GM04504 (cell line): ENCODE data around the gene TTC23L.
"Not testable (repeated sequence)": the region's sequence is repeated elsewhere in the genome, so short reads cannot be mapped to it uniquely, and the experiment has no call there.

Experiments
- DNase-seq: peaks from one replicate; pipeline ENCODE4 v3.0.0-alpha.2; 2012; ENCODE audit warnings: low read depth

TTC23L gene

DNA sequence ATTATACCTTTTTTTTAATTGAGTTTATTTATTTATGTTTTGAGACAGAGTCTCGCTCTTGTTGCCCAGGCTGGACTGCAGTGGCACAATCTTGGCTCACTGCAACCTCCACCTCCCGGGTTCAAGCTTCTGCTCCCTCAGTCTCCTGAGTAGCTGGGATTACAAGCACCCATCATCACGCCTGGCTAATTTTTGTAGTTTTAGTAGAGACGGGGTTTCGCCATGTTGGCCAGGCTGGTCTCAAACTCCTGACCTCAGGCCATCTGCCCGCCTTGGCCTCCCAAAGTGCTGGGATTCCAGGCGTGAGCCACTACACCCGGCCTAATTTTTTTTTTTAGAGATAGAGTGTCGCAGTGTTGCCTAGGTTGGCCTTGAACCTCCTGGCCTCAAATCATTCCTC lies 84.3 kb downstream of the TTC23L start:
- not testable (repeated sequence) for DNase-seq

DNA sequence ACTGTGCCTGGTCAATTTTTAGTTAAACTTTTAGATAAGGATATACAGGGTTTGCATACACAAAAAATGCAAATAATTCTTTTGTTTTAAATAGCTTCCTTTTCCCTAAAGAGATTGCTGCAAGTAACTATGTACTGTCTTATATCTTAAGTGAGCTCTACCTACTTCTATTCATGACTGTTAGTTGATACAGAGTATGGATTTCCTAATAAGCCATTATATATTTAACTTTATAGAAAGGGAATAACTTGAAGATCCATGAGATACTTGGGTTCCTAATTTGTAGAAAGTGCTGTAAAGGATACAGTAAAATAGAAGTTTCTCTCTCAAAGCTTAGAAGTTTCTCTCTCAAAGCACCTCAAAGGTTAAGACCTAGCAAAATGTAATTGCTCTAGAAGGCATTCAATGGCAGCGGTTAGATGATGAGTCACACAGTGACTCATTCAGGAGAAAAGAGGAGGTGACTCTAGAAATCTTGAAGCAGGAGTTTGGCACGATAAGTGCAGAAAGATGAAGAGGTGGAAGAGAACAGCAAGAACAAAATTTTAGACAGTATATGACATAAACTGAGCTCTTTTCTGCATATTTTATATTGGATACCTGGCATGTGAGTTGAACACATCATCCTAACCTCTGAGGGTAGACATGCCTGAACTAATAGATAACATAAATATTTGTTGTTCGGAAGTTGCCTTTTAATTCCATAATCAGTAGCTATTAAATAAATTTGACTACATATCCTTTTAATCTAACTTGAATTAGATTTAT lies 84.9 kb downstream of the TTC23L start:
- DNase-seq = peak; percentile 66

DNA sequence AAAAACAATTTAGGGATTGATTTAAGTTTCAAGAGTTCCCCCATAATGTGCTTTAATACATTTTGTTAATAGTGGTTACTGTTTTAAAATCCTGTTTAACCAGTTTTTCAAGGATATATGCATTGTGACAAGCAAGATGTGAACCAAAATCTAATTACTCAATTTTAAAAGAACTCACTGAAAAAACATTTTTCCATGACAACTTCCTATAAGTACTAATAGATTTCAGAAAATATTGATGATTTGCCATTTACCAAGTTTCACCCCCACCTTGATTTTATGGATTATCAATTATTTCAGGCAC lies 85.5 kb downstream of the TTC23L start:
- DNase-seq = no peak

DNA sequence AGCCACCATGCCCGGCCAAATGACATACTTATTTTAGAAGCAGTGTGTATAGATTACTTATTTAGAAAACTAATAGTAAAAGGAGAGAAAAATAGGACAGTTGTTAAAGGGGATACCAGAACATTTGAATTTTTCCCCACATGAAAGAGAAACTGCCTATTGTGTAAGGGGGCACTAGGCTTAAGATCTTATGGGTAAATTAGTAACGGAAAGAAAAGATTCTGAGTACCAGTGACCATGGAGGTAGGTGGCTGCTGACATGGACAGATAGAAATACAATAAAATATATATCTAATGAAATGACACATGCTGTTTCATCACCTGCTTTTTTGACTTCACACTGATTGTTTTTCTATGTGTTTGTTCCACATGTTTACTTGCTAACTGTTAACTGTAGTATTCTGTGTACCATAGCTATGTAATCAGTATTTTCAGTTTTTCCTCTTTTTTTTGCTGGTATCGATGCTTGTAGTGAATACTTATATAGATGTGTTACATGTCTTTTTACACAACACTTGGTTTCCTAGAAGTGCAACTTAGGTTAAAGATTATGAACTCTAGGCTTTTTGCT lies 87.4 kb downstream of the TTC23L start:
- no peak for DNase-seq

DNA sequence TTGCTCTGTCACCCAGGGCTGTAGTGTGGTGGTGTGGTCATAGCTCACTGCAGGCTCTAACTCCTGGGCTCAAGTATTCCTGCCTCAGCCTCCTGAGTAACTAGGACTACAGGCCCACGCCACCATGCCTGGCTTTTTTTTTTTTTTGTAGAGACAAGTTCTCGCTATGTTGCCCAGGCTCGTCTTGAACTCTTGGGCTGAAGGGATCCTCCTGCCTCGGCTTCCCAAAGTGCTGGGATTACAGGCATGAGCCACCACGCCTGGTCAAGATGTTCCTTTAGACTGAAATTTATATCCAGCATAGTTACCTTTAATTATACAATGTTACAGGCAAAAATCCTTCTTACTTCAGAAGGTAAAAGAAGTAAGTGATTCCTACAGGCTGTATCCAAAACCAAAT lies 88.8 kb downstream of the TTC23L start:
- DNase-seq = no peak

DNA sequence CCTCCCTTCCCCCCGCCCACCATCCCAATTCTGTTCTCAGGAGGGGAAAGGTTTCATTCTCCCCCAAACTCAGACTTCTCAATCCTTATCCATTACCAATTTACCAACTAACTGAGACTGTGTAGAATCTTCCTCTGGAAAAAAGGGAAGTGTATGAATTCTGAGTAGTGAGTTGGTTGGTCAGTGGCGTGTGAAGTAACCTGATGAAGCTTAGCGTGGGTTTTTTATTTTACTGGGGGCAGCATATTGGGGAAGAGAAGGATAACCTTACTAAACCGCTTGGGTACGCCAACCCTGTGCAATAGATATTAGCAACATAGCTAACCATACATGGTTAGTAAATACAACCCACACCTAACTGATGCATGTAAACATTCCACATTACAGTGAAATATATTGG lies 89.3 kb downstream of the TTC23L start:
- DNase-seq = no peak

DNA sequence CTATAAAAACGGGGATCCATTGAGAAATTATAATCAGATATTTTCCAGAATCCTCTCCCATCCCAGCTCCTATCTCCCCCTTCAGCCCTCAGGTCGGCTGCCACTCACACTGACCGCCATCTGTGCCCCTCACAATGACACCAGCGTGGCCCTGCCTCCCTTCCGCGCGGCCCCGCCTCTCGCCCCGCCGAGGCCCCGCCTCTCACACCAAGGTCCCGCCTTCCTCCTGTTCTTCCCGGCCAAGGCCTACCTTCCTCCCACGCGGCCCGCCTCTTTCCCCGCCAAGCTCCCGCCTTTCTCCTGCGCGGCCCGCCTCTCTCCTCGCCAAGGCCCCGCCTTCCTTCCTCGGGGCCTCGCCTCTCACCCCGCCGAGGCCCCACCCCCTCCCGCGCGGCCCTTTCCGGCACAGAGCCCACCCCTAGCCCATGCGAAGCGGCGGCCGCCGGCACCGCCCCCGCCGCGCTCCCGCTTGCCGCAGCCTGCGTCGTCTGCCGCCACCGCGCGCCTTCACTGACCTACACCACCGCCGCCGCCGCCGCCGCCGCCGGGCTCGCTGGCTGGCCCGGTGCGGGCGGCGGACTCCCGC lies 90.3 kb downstream of the TTC23L start, which contains the start of gene DNAJC21:
Gene DNAJC21, plus strand, starts transcription at position 426 of the 586 bp plus-strand sequence. CDS start 261 bp downstream, outside the sequence.
- peak; percentile 93 for DNase-seq

DNA sequence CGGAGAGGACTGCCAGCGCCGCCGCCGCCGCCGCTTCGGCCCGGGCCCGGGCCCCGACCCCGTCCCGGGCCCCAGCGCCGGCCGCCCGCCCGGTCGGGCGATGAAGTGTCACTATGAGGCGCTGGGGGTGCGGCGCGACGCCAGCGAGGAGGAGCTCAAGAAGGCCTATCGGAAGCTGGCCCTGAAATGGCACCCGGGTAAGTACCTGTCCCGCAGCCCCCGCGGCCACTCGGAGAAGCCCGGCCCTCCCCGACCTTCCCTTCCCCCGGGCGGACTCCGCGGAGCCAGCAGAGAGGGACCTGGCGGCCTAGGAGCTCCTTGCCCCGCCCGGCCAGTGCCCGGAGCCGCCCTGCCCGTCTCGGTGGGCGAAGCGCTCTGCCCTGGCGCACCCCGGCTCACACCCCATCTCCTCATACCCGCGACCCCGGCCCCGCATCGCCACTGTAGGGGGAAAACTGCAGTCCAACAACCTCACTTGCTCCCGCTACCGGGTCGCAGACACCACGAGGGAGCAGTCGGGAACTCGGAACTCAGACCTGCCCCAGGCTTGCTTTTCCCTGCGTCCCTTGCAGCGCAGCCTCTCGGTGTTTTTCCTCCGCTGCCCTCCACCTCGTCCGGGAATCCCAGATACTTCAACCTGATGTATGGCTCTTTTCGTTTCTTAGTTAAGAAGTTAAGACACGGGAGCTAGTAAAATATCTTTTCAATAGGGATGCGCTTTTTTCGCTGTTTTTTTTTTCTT lies 90.9 kb downstream of the TTC23L start:
- DNase-seq = peak; percentile 56

DNA sequence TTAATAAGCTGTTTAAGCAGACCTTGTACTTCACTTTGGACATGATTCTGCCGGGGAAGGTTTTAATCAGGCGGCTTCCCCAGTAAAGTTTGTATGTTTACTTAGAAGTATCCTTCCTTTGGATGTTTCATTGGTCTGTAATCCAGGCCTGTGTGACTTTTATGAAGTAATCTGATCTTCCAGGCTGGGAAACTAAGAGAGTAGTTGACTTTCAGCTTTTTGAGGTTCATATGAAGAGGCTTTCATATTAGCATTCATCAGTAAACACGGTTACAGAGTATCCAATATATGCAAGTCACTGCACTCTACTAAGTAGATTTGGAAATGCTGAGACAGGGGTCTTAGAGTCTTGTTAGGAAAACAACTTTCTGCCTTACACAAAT lies 91.5 kb downstream of the TTC23L start:
- DNase-seq = no peak

DNA sequence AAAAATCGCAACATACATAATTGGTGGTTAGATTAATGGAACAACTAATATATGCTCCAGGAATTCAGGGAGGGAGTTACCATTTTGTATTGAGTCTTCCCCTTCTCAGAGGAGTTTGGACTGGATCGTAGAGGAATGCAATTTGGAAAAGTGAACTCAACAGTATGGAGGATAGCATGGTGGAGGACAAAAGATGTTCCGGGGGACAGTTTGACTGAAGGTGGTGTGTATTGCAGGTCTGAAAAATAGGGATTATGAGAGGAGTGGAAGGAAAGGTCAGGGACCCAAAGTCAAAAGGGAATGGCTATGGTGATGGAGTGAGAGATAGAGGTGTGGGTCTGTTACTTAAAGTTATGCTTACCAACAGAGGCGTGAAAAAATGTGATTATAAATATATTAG lies 91.9 kb downstream of the TTC23L start:
- DNase-seq = no peak

DNA sequence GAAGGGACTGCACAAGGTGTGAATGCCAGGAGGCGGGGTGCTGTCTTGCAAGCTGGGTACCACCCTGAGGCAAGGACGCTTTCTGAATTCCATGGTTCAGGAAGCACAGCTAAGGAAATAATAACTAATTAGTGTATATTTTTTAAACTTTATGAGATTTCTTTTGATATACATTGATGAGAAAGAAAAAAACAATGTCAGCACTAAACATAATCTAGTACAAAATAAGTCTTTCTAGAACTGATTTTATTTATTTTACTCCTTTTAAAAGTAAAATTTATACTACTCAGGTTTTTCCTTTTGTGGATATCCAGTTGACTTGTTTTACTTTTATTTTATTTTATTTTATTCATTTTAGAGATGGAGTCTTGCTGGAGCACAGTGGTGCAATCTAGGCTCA lies 94.0 kb downstream of the TTC23L start:
- DNase-seq = no peak

DNA sequence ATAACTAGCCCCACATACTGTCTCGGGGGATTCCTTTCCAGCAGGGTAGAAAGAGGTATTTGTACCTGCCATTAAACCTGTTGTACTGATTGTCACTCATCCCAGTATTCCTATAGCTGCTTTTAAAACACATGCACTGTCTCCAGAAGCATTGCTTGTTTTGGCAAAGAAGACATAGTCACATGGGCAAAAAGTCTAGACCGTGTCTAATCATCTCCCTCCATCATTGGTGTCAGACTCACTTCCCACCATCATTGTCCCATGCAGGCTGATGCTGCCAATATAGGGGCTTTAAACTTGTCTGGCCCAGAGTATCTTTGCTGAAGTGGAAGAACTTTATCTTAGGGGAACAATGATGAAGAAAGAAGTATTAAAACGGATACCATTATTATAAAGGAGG lies 103.0 kb downstream of the TTC23L start:
- no peak for DNase-seq

DNA sequence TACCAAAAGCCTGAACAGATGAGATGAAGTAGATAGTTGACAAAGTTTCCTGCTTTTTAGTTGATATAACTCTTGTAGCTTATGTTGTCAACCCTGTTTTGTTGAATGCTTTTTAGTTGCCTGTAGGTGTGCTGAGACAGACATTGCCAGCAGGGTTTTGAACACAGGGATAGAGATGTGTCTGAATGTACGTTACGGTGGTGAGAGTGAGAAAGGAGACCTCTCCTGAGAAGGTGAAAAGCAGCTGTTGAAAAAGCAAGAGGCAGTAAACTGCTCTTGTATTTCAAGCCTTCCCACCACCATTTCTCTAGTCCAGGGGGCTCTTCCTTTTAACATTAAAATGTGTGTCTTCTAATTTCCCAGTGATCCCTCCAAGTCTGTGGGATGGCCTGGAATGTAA lies 105.1 kb downstream of the TTC23L start:
- no peak for DNase-seq

DNA sequence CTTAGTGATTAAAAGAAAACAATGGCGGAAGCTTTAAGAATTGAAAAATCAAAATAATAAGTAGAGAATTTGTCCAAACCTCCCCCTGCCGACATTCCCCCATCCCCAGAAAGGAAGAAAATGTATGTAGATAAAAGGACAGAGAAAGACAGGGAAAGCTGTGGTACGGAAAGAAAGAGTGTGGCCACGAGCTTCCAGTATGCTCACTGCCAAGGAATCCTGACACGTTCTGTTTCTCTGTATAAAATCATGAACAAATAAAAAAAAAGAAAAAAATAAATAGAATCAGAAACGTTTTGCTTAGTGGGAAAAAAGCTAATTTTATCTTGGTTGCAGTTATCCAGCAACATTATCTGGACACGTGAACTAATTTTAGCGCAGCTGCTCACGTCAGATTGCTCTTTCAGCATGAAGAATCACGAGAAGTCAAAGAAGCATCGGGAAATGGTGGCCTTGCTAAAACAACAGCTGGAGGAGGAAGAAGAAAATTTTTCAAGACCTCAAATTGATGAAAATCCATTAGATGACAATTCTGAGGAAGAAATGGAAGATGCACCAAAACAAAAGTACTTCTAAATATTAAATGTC lies 105.6 kb downstream of the TTC23L start:
- no peak for DNase-seq
